SK-N-SH (cell line): Measurements from ENCODE around the gene AQP5. TPM values are rescaled to one million over a fixed set of nuclear protein-coding genes. Genes with fewer than 3 reads are reported as not detected.

Source experiments
- CTCF ChIA-PET: fragments of 300-600, 350-600 bp; formaldehyde crosslinking; extraction: SDS; loops from one replicate; lab custom pipeline; 2021; lab: Yijun Ruan, JAX
- POLR2A ChIA-PET: fragments of 350-600 bp; sonication (Branson Sonifier 250); formaldehyde crosslinking; extraction: SDS; loops from one replicate; lab custom pipeline; 2020; ENCODE audit warnings: antibody characterized with exemption, inconsistent platforms; lab: Yijun Ruan, JAX
- DNase-seq: peaks from one replicate; pipeline ENCODE4 v3.0.0; 2012
- H2AFZ ChIP-seq: fragments of 200-600 bp; sonication (generic); 2 replicates; pipeline ENCODE4 v1.8.1; 2016; ENCODE audit warnings: antibody characterized with exemption, mild to moderate bottlenecking, low read depth
- H3F3A ChIP-seq: fragments of 200-600 bp; sonication (generic); replicated peaks from 2 replicates; pipeline ENCODE3; 2016; ENCODE audit warnings: antibody characterized with exemption, mild to moderate bottlenecking; ENCODE audit not compliant: insufficient read depth
- H3K27ac ChIP-seq, 2 experiments: fragments of 200-500 bp in 1 of 2; fragments of 200-600 bp in 1 of 2; sonication (Bioruptor generic) in 1 of 2; sonication (generic), shearing (Covaris generic) in 1 of 2; 2 replicates each; pipeline versions ENCODE4 v1.5.1 to v1.6.1; 2014 to 2016; ENCODE audit warnings: low read depth in 2 of 2, inconsistent platforms in 1 of 2, low read length in 1 of 2, mild to moderate bottlenecking in 1 of 2, mixed read lengths in 1 of 2
- H3K27me3 ChIP-seq: fragments of 200-600 bp; sonication (generic), shearing (Covaris generic); 2 replicates; pipeline ENCODE4 v1.6.1; 2016; ENCODE audit warnings: mixed run types; ENCODE audit not compliant: insufficient read depth
- H3K36me3 ChIP-seq, 2 experiments: fragments of 200-500 bp in 1 of 2; fragments of 200-600 bp in 1 of 2; sonication (Bioruptor generic) in 1 of 2; sonication (generic) in 1 of 2; replicated peaks in 1 of 2; 2 replicates each; pipeline versions ENCODE3 to v1.5.1; 2014 to 2016; ENCODE audit warnings: low read length in 1 of 2, mild to moderate bottlenecking in 1 of 2; ENCODE audit not compliant: insufficient read depth in 2 of 2, control insufficient read depth in 1 of 2
- H3K4me1 ChIP-seq, 2 experiments: fragments of 200-500 bp in 1 of 2; fragments of 200-600 bp in 1 of 2; sonication (Bioruptor generic) in 1 of 2; sonication (generic), shearing (Covaris generic) in 1 of 2; 2 replicates each; pipeline versions ENCODE4 v1.5.1 to v1.6.1; 2014 to 2016; ENCODE audit warnings: low read depth in 1 of 2, low read length in 1 of 2, mixed run types in 1 of 2; ENCODE audit not compliant: insufficient read depth in 2 of 2, control insufficient read depth in 1 of 2
- H3K4me2 ChIP-seq: fragments of 200-600 bp; sonication (generic), shearing (Covaris generic); 2 replicates; pipeline ENCODE4 v1.6.1; 2017; ENCODE audit warnings: mixed run types
- H3K4me3 ChIP-seq, 2 experiments: fragments of 200-500 bp in 1 of 2; fragments of 200-600 bp in 1 of 2; sonication (Bioruptor generic) in 1 of 2; sonication (generic), shearing (Covaris generic) in 1 of 2; 2 replicates each; pipeline versions ENCODE4 v1.5.1 to v1.8.1; 2014 to 2016; ENCODE audit warnings: low read depth in 2 of 2, inconsistent platforms in 1 of 2, low read length in 1 of 2, mild to moderate bottlenecking in 1 of 2, mixed read lengths in 1 of 2, moderate library complexity in 1 of 2
- H3K79me2 ChIP-seq: fragments of 200-600 bp; sonication (generic); 2 replicates; pipeline ENCODE4 v1.8.1; 2017; ENCODE audit warnings: mild to moderate bottlenecking; ENCODE audit not compliant: insufficient read depth
- H3K9ac ChIP-seq: fragments of 200-600 bp; sonication (generic); 2 replicates; pipeline ENCODE4 v1.6.1; 2017; ENCODE audit warnings: mixed run types
- H3K9me2 ChIP-seq: fragments of 200-600 bp; sonication (generic); 2 replicates; pipeline ENCODE4 v1.6.1; 2017; ENCODE audit warnings: mixed run types
- H3K9me3 ChIP-seq: fragments of 200-600 bp; sonication (generic); 2 replicates; pipeline ENCODE4 v1.6.1; 2017; ENCODE audit warnings: mixed run types, mild to moderate bottlenecking, moderate library complexity
- H4K20me1 ChIP-seq: fragments of 200-600 bp; sonication (generic); 2 replicates; pipeline ENCODE4 v1.6.1; 2017; ENCODE audit warnings: mild to moderate bottlenecking, mixed run types; ENCODE audit not compliant: insufficient read depth
- FOSL2 ChIP-seq: IDR thresholded peaks from 2 replicates; pipeline ENCODE4 v1.4.0; 2012; ENCODE audit warnings: low read depth, mild to moderate bottlenecking, moderate library complexity, borderline replicate concordance
- FOXJ3 ChIP-seq: sonication (generic); formaldehyde crosslinking; IDR thresholded peaks from 2 replicates; pipeline ENCODE4 v1.5.1; 2020; ENCODE audit warnings: mild to moderate bottlenecking, missing genetic modification reagents
- GATA2 ChIP-seq: sonication (generic); formaldehyde crosslinking; IDR thresholded peaks from 2 replicates; pipeline ENCODE4 v1.5.0; 2020; ENCODE audit warnings: mild to moderate bottlenecking, missing genetic modification reagents
- MXI1 ChIP-seq: IDR thresholded peaks from 2 replicates; pipeline ENCODE4 v1.6.1; 2012; ENCODE audit warnings: mild to moderate bottlenecking, low read depth, low read length, improper control_type of control experiment
- YY1 ChIP-seq: IDR thresholded peaks from 2 replicates; pipeline ENCODE4 v1.4.0; 2012; ENCODE audit warnings: low read depth, mild to moderate bottlenecking
- WGBS: methylation state at CpG from one replicate; pipeline ENCODE4 v1.1.6; 2017; ENCODE audit warnings: low lambda C conversion rate; 5-methylcytosine and 5-hydroxymethylcytosine counted together
- polyA plus RNA-seq, 3 experiments: library from polyadenylated mRNA; depleted of rRNA; stranded (reverse); fragments of >200 nt; gene quantifications; 2 replicates each; pipeline ENCODE4 v1.2.3, GENCODE V29; 2012
- TF ChIP-seq, protein P1 (sequence below): IDR thresholded peaks from 2 replicates; pipeline ENCODE4; 2012
- TF ChIP-seq, protein P2 (sequence below): IDR thresholded peaks from 2 replicates; pipeline ENCODE4 v1.4.0; 2012; ENCODE audit warnings: low read depth, borderline replicate concordance
- TF ChIP-seq, protein P3 (sequence below): IDR thresholded peaks from 2 replicates; pipeline ENCODE4 v1.4.0; 2012; ENCODE audit warnings: low read depth, borderline replicate concordance

AQP5 gene
- polyA plus RNA-seq, 1 of the 3 experiments (the other 2 are of a cell fraction): 0.10 TPM

DNA sequence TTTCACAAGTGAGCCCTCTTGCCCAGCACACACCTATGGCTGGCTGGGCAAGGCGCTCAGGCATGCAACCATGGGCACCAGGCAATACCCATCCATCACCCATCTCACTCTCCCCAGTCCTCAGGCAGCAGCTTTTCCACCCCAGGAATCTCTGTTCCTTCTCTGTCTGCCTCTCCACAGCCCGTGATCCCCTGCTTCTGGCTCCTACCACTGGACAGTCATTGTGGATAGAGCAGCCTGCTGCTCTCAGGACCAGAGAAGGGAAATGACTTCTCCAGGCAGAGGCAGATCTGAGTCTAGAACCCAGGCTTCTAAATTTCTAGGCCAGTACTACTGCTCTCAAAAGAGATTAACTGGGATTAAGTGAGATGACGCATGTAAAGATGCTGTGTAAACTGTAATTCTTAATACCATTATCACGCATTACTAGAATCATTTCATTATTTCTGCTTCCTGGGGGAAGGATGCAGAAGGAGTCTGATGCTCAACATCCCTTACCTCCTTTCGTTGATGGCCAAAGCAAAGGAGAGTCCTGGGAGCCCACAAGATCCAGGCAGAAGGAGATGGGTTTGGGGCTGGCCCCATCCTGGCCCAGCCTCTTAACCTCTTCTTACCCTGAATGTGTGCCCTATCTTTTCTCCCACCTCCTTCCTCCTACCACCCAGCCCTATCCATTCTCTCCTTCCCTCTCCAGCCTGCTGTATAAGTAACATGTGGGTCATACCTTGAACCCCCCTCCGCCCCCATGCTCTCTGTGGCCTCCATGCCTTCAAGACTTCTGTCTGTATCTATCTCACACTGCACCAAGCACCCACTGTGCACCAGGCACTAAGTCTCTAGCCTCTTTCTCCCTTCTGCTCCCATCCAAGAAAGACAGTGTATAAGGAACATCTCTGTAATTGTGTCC, 4.8 kb upstream of the AQP5 start:
- no peak for DNase-seq
- H3K27me3 ChIP-seq: no peaks in the 10 kb centered on the region
- 73% methylated on average over 6 of the region's 6 CpGs for WGBS

DNA sequence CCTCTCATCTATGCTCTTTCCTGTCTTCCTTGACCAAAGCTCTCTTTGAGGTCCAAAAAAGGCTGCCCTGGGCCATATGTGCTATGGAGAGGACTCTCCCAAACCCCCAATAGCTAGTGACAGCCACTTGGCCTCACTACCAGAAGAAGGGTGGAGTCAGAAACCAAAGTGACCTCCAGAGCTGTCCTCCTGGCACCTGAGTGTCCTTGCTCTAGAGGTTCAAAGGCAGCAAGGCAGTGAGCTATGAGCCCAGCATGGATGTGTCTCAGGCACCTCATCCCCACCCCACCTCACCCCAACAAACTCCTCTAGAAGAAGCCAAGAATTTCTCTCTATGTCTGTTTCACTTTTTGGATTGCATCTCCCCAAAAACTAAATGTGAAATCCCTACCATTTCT, 4.1 kb upstream of the AQP5 start:
- no peak overlapping the region for H3K27ac ChIP-seq
- H3K27me3 ChIP-seq: no peaks in the 10 kb centered on the region
- TF ChIP-seq, protein P1, sequence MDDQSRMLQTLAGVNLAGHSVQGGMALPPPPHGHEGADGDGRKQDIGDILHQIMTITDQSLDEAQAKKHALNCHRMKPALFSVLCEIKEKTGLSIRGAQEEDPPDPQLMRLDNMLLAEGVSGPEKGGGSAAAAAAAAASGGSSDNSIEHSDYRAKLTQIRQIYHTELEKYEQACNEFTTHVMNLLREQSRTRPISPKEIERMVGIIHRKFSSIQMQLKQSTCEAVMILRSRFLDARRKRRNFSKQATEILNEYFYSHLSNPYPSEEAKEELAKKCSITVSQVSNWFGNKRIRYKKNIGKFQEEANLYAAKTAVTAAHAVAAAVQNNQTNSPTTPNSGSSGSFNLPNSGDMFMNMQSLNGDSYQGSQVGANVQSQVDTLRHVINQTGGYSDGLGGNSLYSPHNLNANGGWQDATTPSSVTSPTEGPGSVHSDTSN: no peak
- TF ChIP-seq, protein P2, sequence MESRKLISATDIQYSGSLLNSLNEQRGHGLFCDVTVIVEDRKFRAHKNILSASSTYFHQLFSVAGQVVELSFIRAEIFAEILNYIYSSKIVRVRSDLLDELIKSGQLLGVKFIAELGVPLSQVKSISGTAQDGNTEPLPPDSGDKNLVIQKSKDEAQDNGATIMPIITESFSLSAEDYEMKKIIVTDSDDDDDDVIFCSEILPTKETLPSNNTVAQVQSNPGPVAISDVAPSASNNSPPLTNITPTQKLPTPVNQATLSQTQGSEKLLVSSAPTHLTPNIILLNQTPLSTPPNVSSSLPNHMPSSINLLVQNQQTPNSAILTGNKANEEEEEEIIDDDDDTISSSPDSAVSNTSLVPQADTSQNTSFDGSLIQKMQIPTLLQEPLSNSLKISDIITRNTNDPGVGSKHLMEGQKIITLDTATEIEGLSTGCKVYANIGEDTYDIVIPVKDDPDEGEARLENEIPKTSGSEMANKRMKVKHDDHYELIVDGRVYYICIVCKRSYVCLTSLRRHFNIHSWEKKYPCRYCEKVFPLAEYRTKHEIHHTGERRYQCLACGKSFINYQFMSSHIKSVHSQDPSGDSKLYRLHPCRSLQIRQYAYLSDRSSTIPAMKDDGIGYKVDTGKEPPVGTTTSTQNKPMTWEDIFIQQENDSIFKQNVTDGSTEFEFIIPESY: no peak
- no peaks in the 10 kb centered on the region for H3K9me3 ChIP-seq
- no peaks in the 10 kb centered on the region for H3K36me3 ChIP-seq
- no peak overlapping the region for H2AFZ ChIP-seq
- no peaks in the 10 kb centered on the region for H4K20me1 ChIP-seq
- no peak overlapping the region for H3K9ac ChIP-seq
- no peak for DNase-seq
- POLR2A ChIA-PET: no interaction called here
- no peak overlapping the region for H3K4me3 ChIP-seq
- H3K4me1 ChIP-seq: peaks cover 0 to 11% of the 10 kb centered on the region in 2 experiments; a peak in 3 of 4 replicates
- no peaks in the 10 kb centered on the region for H3F3A ChIP-seq
- no peak overlapping the region for H3K4me2 ChIP-seq
- H3K9me2 ChIP-seq: no peaks in the 10 kb centered on the region
- no peaks in the 10 kb centered on the region for H3K79me2 ChIP-seq
- CTCF ChIA-PET: interaction anchor here (1.2 to 20.3 kb wide), 5 partner anchors 10 to 107 kb away, joined by 3 to 1401 read pairs (median 40); partner anchors contain the start of gene ASIC1

More for the DNA sequence above, 4.8 kb upstream of the AQP5 start:
- H3K79me2 ChIP-seq: no peaks in the 10 kb centered on the region
- H3K36me3 ChIP-seq: no peaks in the 10 kb centered on the region
- TF ChIP-seq YY1: no peak
- TF ChIP-seq, protein P3, sequence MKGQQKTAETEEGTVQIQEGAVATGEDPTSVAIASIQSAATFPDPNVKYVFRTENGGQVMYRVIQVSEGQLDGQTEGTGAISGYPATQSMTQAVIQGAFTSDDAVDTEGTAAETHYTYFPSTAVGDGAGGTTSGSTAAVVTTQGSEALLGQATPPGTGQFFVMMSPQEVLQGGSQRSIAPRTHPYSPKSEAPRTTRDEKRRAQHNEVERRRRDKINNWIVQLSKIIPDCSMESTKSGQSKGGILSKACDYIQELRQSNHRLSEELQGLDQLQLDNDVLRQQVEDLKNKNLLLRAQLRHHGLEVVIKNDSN: no peak
- TF ChIP-seq MXI1: no peak
- no peak for TF ChIP-seq FOXJ3 (CRISPR knock-in tag)
- no peak for TF ChIP-seq FOSL2
- TF ChIP-seq GATA2: no peak
- H3K4me2 ChIP-seq: no peak overlapping the region
- no peak overlapping the region for H3K9ac ChIP-seq
- peaks cover 0 to 8% of the 10 kb centered on the region in 2 experiments; a peak in 3 of 4 replicates for H3K4me1 ChIP-seq
- no peaks in the 10 kb centered on the region for H3F3A ChIP-seq
- ChIA-PET CTCF (interaction anchor here (1.2 to 20.3 kb wide), 9 partner anchors 10 to 108 kb away, joined by 3 to 1401 read pairs (median 32); partner anchors contain the start of gene ASIC1), POLR2A (no interaction called here)
- H3K27ac ChIP-seq: no peak overlapping the region
- H3K4me3 ChIP-seq: no peak overlapping the region
- no peak overlapping the region for H2AFZ ChIP-seq
- no peaks in the 10 kb centered on the region for H3K9me3 ChIP-seq
- no peaks in the 10 kb centered on the region for H3K9me2 ChIP-seq
- no peaks in the 10 kb centered on the region for H4K20me1 ChIP-seq
